Endothelial cell (in vitro differentiated cells): Measurements from ENCODE around the gene OTOF. TPM values are rescaled to one million over a fixed set of nuclear protein-coding genes. Genes with fewer than 3 reads are reported as not detected.

ENCODE experiments used
- DNase-seq: peaks from one replicate; pipeline ENCODE4 v3.0.0; 2021; ENCODE audit warnings: low spot score
- H3K27ac Mint-ChIP-seq: one replicate; pipeline ENCODE4 v1.8.0; 2021; ENCODE audit warnings: mixed read lengths, inconsistent platforms; ENCODE audit not compliant: unreplicated experiment
- H3K27me3 Mint-ChIP-seq: one replicate; pipeline ENCODE4 v1.8.0; 2021; ENCODE audit warnings: mild to moderate bottlenecking, moderate library complexity, mixed read lengths, inconsistent platforms; ENCODE audit not compliant: unreplicated experiment
- H3K36me3 Mint-ChIP-seq: one replicate; pipeline ENCODE4 v1.8.0; 2021; ENCODE audit warnings: mild to moderate bottlenecking, low read depth, mixed read lengths, inconsistent platforms; ENCODE audit not compliant: unreplicated experiment
- H3K4me1 Mint-ChIP-seq: one replicate; pipeline ENCODE4 v1.8.0; 2021; ENCODE audit warnings: mild to moderate bottlenecking, mixed read lengths, inconsistent platforms; ENCODE audit not compliant: unreplicated experiment
- H3K4me3 Mint-ChIP-seq: one replicate; pipeline ENCODE4 v1.8.0; 2021; ENCODE audit warnings: mild to moderate bottlenecking, mixed read lengths, inconsistent platforms; ENCODE audit not compliant: unreplicated experiment
- H3K9me3 Mint-ChIP-seq: one replicate; pipeline ENCODE4 v1.8.0; 2021; ENCODE audit warnings: mixed read lengths, inconsistent platforms; ENCODE audit not compliant: unreplicated experiment
- CTCF ChIP-seq: fragments of 200-600 bp; sonication (generic); IDR thresholded peaks from one replicate; pipeline ENCODE4 v1.5.0; 2021; ENCODE audit warnings: antibody characterized with exemption; ENCODE audit not compliant: unreplicated experiment
- total RNA-seq: library from RNA; stranded (reverse); fragmentation: NEBNext Ultra II Directional; extraction: Animal tissue kit (Norgen Biotek cat#: 25700); gene quantifications from one replicate; pipeline ENCODE4 v1.2.1, GENCODE V29; 2021; ENCODE audit not compliant: unreplicated experiment

The OTOF gene
- total RNA-seq, 1 donor from 2014 or later = 0.13 TPM

- Mint-ChIP-seq H3K4me3 (no peak overlapping the region), H3K27me3 (no peaks in the 10 kb centered on the region), H3K9me3 (no peaks in the 10 kb centered on the region), H3K36me3 (peaks cover 5% of the 10 kb centered on the region), H3K4me1 (peaks cover 10% of the 10 kb centered on the region), H3K27ac (no peak overlapping the region)
- DNase-seq = no peak
- no peak for TF ChIP-seq CTCF
Observed at GRCh38 chr2:26422947-26423629, 54.8 kb downstream of the OTOF start.

GRCh38 chr2:26421961-26422360, 56.0 kb downstream of the OTOF start:
- H3K27ac Mint-ChIP-seq = no peak overlapping the region
- H3K36me3 Mint-ChIP-seq = peaks cover 5% of the 10 kb centered on the region
- H3K27me3 Mint-ChIP-seq = no peaks in the 10 kb centered on the region
- no peak overlapping the region for H3K4me3 Mint-ChIP-seq
- DNase-seq = no peak
- TF ChIP-seq CTCF = no peak
- no peaks in the 10 kb centered on the region for H3K9me3 Mint-ChIP-seq
- H3K4me1 Mint-ChIP-seq = peaks cover 10% of the 10 kb centered on the region

- H3K9me3 Mint-ChIP-seq = no peaks in the 10 kb centered on the region
- TF ChIP-seq CTCF = no peak
- no peaks in the 10 kb centered on the region for H3K4me1 Mint-ChIP-seq
- DNase-seq = no peak
- H3K36me3 Mint-ChIP-seq = no peaks in the 10 kb centered on the region
- no peak overlapping the region for H3K4me3 Mint-ChIP-seq
- no peak overlapping the region for H3K27ac Mint-ChIP-seq
- H3K27me3 Mint-ChIP-seq = peaks cover 2% of the 10 kb centered on the region
Observed at GRCh38 chr2:26414311-26414710, 63.6 kb downstream of the OTOF start.

- TF ChIP-seq CTCF = no peak
- no peak for DNase-seq
- Mint-ChIP-seq H3K27me3 (peaks cover 2% of the 10 kb centered on the region), H3K27ac (no peak overlapping the region), H3K4me1 (no peaks in the 10 kb centered on the region), H3K9me3 (no peaks in the 10 kb centered on the region), H3K36me3 (no peaks in the 10 kb centered on the region), H3K4me3 (no peak overlapping the region)
Observed at GRCh38 chr2:26412091-26412673, 65.7 kb downstream of the OTOF start.

GRCh38 chr2:26411419-26411818, 66.5 kb downstream of the OTOF start:
- Mint-ChIP-seq H3K27ac (no peak overlapping the region), H3K4me3 (no peak overlapping the region), H3K4me1 (no peaks in the 10 kb centered on the region), H3K27me3 (peaks cover 2% of the 10 kb centered on the region), H3K36me3 (no peaks in the 10 kb centered on the region), H3K9me3 (no peaks in the 10 kb centered on the region)
- no peak for TF ChIP-seq CTCF
- DNase-seq = no peak
